Measurements from ENCODE around the gene COL4A3.

The COL4A3 gene

DNA sequence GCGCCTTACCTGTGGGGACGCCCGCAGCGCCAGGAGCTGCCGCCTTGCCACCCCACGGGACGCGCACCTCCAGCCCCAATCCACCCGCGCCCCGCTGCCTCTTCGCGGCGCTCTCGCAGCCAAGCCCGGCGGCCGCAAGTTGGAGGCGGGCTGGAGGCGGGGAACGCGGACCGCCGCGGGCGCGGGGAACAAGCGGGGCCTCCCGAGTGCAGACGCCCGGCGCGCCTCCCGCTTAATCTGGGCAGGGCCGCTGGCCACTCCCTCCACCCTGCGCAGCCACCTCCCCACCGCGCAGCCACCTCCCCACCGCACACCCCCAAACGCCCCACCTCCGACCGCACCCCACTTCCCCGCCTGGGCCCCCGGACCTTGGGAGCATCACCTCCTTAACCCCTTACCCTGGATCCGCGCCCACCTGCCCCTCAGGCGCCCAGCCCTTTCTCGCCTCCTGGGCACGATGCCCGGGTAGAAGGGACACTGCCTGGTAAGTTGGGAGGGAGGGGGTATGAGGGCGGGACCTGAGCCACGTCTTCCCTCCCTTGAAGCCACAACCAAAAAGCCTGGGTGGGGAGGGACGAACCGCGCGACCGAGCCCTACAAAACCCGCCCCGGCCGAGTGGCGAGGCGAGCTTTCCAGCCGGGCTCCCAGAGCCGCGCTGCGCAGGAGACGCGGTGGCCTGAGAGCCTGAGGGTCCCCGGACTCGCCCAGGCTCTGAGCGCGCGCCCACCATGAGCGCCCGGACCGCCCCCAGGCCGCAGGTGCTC lies at the start of gene COL4A3, which contains the start of gene COL4A4:
Gene COL4A3, plus strand, starts transcription at position 627 of the 765 bp plus-strand sequence. Its CDS starts 103 bp downstream, at position 730.
Gene COL4A4, minus strand, starts transcription at position 208 of the 765 bp plus-strand sequence. CDS start 16,722 bp downstream, outside the sequence.
- DNase-seq = no peak

GRCh38 chr2:227115761-227116160 lies 48.7 kb upstream of the COL4A3 start:
- DNase-seq = no peak

GRCh38 chr2:227117027-227117426 lies 47.4 kb upstream of the COL4A3 start:
- DNase-seq = no peak

- DNase-seq = no peak
These were observed 46.6 kb upstream of the COL4A3 start for GRCh38 chr2:227117852-227118251.

DNA sequence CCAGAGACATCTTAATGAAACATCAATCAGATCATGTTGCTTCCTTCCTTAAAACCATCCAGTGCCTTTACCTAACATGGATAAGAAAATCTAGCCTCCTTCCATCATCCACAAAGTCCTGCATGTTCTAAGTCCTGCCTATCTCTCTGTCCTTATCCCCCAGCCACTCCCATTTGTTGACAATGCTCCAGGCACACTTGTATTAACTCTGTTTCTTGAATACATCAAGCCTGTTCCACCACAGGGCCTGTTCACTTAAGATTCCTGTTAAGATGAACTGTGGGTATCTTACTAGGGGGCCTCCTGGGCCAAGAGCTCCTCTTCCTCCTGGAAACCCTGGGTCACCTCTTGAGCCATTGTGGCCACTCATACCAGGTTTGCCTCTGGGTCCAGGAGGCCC lies 46.1 kb upstream of the COL4A3 start:
- DNase-seq = no peak

DNA sequence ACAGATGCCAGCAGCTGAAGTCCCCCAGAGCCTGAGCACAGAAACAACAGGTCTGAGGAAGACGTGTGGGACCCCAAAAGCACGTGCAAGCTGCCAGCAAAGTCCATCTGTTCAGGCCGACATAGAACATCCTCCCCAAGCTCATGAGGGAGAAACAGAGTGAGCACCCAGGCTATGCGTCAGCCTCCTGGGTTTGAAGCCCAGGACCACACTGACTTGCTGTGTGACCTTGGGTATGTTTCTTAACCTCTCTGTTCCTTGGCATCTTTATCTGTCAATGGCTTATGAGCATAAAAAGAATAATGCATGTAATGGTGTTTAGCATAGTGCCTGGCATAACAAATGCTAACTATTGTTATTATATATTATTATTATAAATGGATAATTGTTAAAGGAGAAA lies 40.7 kb upstream of the COL4A3 start:
- DNase-seq = no peak

GRCh38 chr2:227124811-227125210 lies 39.6 kb upstream of the COL4A3 start:
- no peak for DNase-seq

- DNase-seq = no peak
These were observed 38.9 kb upstream of the COL4A3 start for GRCh38 chr2:227125506-227125905.

DNA sequence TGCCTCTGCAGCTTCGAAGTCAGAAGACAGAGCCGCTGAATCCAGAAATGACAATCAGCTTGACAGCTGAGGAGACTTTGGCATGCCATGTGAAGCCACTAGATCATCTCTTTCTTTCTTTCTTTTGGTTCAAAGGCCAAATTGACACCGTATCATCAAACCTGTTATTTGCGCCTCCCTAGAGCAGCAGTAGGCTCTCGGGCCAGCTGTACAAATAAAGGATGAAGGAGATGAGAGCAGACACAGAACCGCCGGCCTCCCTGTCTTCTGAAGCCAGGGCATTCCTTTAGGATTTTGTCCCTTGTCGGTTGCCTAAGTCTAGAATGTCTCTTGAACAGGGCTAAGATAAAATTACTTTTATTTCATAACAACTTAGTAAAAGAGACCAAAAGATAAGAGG lies 37.2 kb upstream of the COL4A3 start:
- no peak for DNase-seq

GRCh38 chr2:227130636-227131035 lies 33.8 kb upstream of the COL4A3 start:
- DNase-seq = no peak

- no peak for DNase-seq
These were observed 31.4 kb upstream of the COL4A3 start for GRCh38 chr2:227132986-227133385.

DNA sequence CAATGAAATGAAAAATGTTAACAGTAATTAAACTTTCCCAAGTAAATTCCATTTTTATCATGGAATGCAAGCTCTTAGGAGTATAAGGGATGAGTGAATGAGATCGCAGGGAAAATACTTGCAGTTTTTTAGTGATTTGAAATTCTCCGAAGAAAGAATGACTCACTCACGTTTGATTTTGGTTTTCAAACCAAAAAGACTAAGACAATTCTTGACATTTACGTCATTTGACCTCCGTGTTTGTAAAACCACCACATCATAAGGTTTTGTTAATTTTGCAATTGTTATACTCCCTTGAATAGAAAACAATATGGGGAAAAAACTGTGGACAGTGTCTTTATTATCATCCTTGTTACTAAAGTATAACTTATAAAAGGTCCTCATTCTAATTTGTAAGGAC lies 29.8 kb upstream of the COL4A3 start:
- no peak for DNase-seq

DNA sequence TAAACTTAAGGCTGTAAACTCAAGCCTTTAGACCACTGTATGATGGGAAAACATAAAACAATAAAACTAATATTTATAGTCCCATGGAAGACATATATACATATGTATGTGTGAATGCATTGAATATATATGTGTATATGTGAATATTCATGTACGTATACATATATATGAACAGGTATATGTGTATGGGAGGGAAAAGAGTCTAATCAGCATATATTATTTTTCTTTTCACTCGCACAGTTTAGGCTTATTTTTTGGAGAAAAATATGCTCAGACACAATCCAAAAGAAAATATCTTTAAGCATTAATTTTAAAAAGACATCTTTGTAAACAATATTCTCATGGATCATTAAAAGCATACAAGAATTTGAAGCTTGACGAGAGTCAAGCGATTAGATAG lies 23.1 kb upstream of the COL4A3 start:
- no peak for DNase-seq

- DNase-seq = no peak
These were observed 20.5 kb upstream of the COL4A3 start for GRCh38 chr2:227143895-227144294.

DNA sequence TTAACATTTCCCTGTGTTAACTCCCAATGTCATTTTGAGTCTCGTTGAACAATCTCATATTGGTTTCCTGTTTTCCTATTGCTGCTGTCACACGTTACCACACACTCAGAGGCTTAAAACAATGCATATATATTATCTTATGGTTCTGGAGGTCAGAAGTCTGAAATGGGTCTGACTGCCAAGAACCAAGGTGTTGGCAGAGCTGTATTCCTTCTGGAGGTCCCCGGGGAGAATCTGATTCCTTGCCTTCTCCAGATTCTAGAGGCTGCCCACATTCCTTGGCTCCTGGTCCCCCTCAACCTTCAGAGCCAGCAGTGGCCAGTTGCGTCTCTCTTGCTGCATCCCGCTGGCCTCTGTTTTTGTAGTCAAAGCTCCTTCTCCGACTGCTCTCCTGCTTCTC lies 18.0 kb upstream of the COL4A3 start:
- DNase-seq = no peak

- no peak for DNase-seq
These were observed 17.4 kb upstream of the COL4A3 start for GRCh38 chr2:227147023-227147422.

DNA sequence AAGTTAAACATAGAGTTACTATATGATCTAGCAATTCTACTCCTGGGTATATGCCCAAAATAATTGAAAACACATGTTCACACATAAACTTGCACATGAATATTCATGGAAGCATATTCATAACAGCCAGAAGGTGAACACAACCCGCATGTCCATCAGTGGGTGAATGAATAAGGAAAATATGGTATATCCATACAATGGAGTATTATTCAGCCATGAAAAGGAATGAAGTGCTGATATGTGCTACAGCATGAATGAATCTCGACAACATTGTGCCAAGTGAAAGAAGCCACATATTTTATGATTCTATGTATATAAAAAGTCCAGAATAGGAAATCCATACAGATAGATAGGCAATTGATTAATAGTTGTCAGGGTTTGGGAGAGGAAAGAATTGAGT lies 16.3 kb upstream of the COL4A3 start:
- no peak for DNase-seq

GRCh38 chr2:227150222-227150936 lies 14.0 kb upstream of the COL4A3 start:
- no peak for DNase-seq

- no peak for DNase-seq
These were observed 12.2 kb upstream of the COL4A3 start for GRCh38 chr2:227152093-227152766.

GRCh38 chr2:227153307-227153706 lies 11.1 kb upstream of the COL4A3 start:
- no peak for DNase-seq

DNA sequence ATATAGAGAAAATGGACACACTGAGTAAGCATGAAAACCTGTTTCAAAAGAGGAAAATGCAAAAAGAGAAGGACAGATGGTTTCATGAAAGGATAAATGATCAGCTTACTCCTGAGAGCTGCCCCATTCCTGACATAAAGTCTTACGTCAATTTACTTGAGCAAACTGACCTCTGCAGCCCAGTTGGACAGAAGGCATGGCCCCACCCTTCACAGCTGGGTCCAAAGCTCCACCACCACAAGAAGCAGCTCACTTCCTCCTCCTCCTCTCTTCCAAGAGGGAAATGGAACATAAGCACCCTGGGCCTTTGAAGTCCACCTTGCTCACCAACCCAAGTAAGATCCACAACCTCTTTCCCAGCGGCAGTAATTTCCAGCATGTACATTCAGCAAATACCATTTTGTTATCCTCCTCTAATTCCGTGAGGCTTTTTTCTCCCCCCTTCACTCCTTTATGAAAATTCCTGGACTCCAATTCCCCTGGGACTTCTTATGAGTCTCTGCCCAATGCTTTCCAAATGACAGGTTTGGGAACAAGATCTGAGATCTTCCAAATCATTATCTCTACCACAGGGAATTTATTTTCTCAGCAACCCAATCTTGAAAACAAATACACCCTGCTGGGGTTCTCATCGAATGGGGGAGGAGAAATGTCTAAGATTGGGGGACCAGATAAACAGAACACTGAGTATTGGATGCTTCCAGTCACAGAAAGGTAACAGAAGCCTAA lies 10.5 kb upstream of the COL4A3 start:
- DNase-seq = no peak

GRCh38 chr2:227154986-227155774 lies 9.2 kb upstream of the COL4A3 start:
- DNase-seq = no peak

Measured in activated naive CD4-positive, alpha-beta T cell treated with anti-CD3 and anti-CD28 coated beads, Interleukin-2, amount 50 U/mL, for 16 hours (primary cell).